CD14-positive monocyte (primary cell): ENCODE results near the gene FGF4. TPM values are rescaled to one million over a fixed set of nuclear protein-coding genes. Genes with fewer than 3 reads are reported as not detected.

Source experiments
- DNase-seq, 3 donors: peaks; one replicate each; pipeline ENCODE4 v3.0.0-alpha.2; 2011 to 2022
- H2AFZ ChIP-seq: 2 replicates; pipeline ENCODE4 v1.6.0; 2012; ENCODE audit warnings: mild to moderate bottlenecking, low read depth, low read length, inconsistent platforms; ENCODE audit not compliant: insufficient read depth, poor library complexity, severe bottlenecking
- H3K27ac ChIP-seq, 2 donors: 1 replicate in 1 of 2; 2 replicates in 1 of 2; pipeline ENCODE4 v1.5.1; 2012 to 2013; ENCODE audit warnings: low read length in 2 of 2, control low read depth in 1 of 2, inconsistent platforms in 1 of 2, low read depth in 1 of 2, mild to moderate bottlenecking in 1 of 2
- H3K27me3 ChIP-seq, 2 donors: one replicate each; pipeline versions ENCODE4 v1.6.0 to v1.6.1; 2011 to 2013; ENCODE audit warnings: low read length in 2 of 2; ENCODE audit not compliant: control insufficient read depth in 2 of 2, insufficient read depth in 2 of 2
- H3K36me3 ChIP-seq, 2 donors: replicated peaks in 1 of 2; 1 replicate in 1 of 2; 2 replicates in 1 of 2; pipeline versions ENCODE4 v1.5.1 to v1.6.1; 2012 to 2013; ENCODE audit warnings: low read length in 2 of 2, control low read depth in 1 of 2, inconsistent platforms in 1 of 2, mild to moderate bottlenecking in 1 of 2; ENCODE audit not compliant: insufficient read depth in 2 of 2, control insufficient read depth in 1 of 2
- H3K4me1 ChIP-seq, 2 donors: 1 replicate in 1 of 2; 2 replicates in 1 of 2; pipeline versions ENCODE4 v1.5.1 to v1.6.1; 2012 to 2013; ENCODE audit warnings: low read length in 2 of 2, control low read depth in 1 of 2, inconsistent platforms in 1 of 2, mild to moderate bottlenecking in 1 of 2, moderate library complexity in 1 of 2; ENCODE audit not compliant: insufficient read depth in 2 of 2, control insufficient read depth in 1 of 2
- H3K4me2 ChIP-seq: replicated peaks from 2 replicates; pipeline ENCODE3; 2012; ENCODE audit warnings: low read length, moderate library complexity, mild to moderate bottlenecking; ENCODE audit not compliant: poor library complexity, severe bottlenecking; ENCODE audit errors: extremely low read depth
- H3K4me3 ChIP-seq, 3 experiments: fragments of 200-600 bp in 1 of 3; sonication (generic) in 1 of 3; replicated peaks in 1 of 3; 1 replicate in 2 of 3; 2 replicates in 1 of 3; pipeline ENCODE4 v1.5.1; 2011 to 2013; ENCODE audit warnings: low read length in 3 of 3, mild to moderate bottlenecking in 3 of 3, control low read depth in 2 of 3, low read depth in 2 of 3, inconsistent platforms in 1 of 3, moderate library complexity in 1 of 3
- H3K79me2 ChIP-seq: 2 replicates; pipeline ENCODE4 v1.6.0; 2012; ENCODE audit warnings: mild to moderate bottlenecking, control low read depth, inconsistent platforms, low read length, moderate library complexity; ENCODE audit not compliant: insufficient read depth
- H3K9ac ChIP-seq: 2 replicates; pipeline ENCODE4 v1.6.0; 2017; ENCODE audit warnings: low read length, mild to moderate bottlenecking; ENCODE audit not compliant: insufficient read depth, poor library complexity, severe bottlenecking
- H3K9me3 ChIP-seq, 2 donors: replicated peaks in 1 of 2; 1 replicate in 1 of 2; 2 replicates in 1 of 2; pipeline versions ENCODE4 v1.5.1 to v1.6.1; 2012 to 2013; ENCODE audit warnings: low read length in 2 of 2, control low read depth in 1 of 2; ENCODE audit not compliant: control insufficient read depth in 1 of 2, insufficient read depth in 1 of 2
- H4K20me1 ChIP-seq: 2 replicates; pipeline ENCODE4 v1.6.0; 2012; ENCODE audit warnings: mild to moderate bottlenecking, low read length, control low read depth, moderate library complexity; ENCODE audit not compliant: insufficient read depth
- H3K27ac Mint-ChIP-seq, 7 donors: one replicate each; pipeline ENCODE4 v1.8.0; 2020; ENCODE audit warnings: mild to moderate bottlenecking in 7 of 7, mixed read lengths in 7 of 7, moderate library complexity in 6 of 7, inconsistent platforms in 2 of 7
- H3K27me3 Mint-ChIP-seq, 3 donors: one replicate each; pipeline ENCODE4 v1.8.0; 2021 to 2022; ENCODE audit warnings: low read depth in 3 of 3, mild to moderate bottlenecking in 3 of 3, mixed read lengths in 3 of 3, moderate library complexity in 3 of 3, inconsistent platforms in 1 of 3
- H3K36me3 Mint-ChIP-seq, 2 donors: one replicate each; pipeline ENCODE4 v1.8.0; 2020; ENCODE audit warnings: mixed read lengths in 2 of 2, inconsistent platforms in 1 of 2, mild to moderate bottlenecking in 1 of 2
- H3K4me1 Mint-ChIP-seq: one replicate; pipeline ENCODE4 v1.8.0; 2020; ENCODE audit warnings: mild to moderate bottlenecking, mixed read lengths
- H3K4me3 Mint-ChIP-seq, 2 donors: one replicate each; pipeline ENCODE4 v1.8.0; 2020; ENCODE audit warnings: mild to moderate bottlenecking in 2 of 2, mixed read lengths in 2 of 2, moderate library complexity in 1 of 2
- H3K9me3 Mint-ChIP-seq, 7 donors: one replicate each; pipeline ENCODE4 v1.8.0; 2020 to 2022; ENCODE audit warnings: mixed read lengths in 7 of 7, mild to moderate bottlenecking in 6 of 7, moderate library complexity in 6 of 7, inconsistent platforms in 2 of 7
- CTCF ChIP-seq: fragments of 200-600 bp; IDR thresholded peaks from one replicate; pipeline ENCODE4 v1.8.0; 2022; ENCODE audit warnings: antibody characterized with exemption, mild to moderate bottlenecking
- WGBS: methylation state at CpG from one replicate; pipeline ENCODE4 v1.1.5; 2013; ENCODE audit warnings: missing lambda C conversion rate; ENCODE audit not compliant: insufficient coverage; 5-methylcytosine and 5-hydroxymethylcytosine counted together
- intact Hi-C, 2 donors: fragments of 100-400 bp; cut with micrococcal nuclease; formaldehyde crosslinking; loops; one replicate each; pipeline versions ENCODE4 v1.15.0 to v1.15.1; 2023
- polyA plus RNA-seq, 3 donors: library from polyadenylated mRNA; depleted of rRNA in 1 of 3; unstranded in 2 of 3; stranded (reverse) in 1 of 3; fragments of 300-500 nt in 2 of 3; fragments of >200 nt in 1 of 3; fragmentation: Illumina TruSeq in 2 of 3; gene quantifications; 1 replicate in 2 of 3; 2 replicates in 1 of 3; pipeline ENCODE4 v1.2.3, GENCODE V29; 2012 to 2021

Gene FGF4
- polyA plus RNA-seq, 3 donors, result not detected

GRCh38 chr11:69812946-69813345 lies 37.8 kb upstream of the FGF4 start:
- peaks cover 6 to 26% of the 10 kb centered on the region in 2 donors for H3K27me3 ChIP-seq
- Mint-ChIP-seq H3K36me3 (no peaks in the 10 kb centered on the region), H3K27me3 (peaks cover 28 to 38% (median 30%) of the 10 kb centered on the region in 3 donors), H3K4me3 (no peak overlapping the region), H3K27ac (no peak overlapping the region), H3K4me1 (no peaks in the 10 kb centered on the region), H3K9me3 (peaks cover 0 to 2% (median 0%) of the 10 kb centered on the region in 7 donors)
- H4K20me1 ChIP-seq, result no peaks in the 10 kb centered on the region
- WGBS, result 86% methylated on average over 4 of the region's 10 CpGs
- H3K27ac ChIP-seq, result no peak overlapping the region
- TF ChIP-seq CTCF, result no peak
- H3K9ac ChIP-seq, result no peak overlapping the region
- no peak for DNase-seq
- H2AFZ ChIP-seq, result no peak overlapping the region
- no peak overlapping the region for H3K4me2 ChIP-seq
- no peaks in the 10 kb centered on the region for H3K9me3 ChIP-seq
- H3K79me2 ChIP-seq, result no peaks in the 10 kb centered on the region
- H3K36me3 ChIP-seq, result no peaks in the 10 kb centered on the region
- H3K4me3 ChIP-seq, result no peak overlapping the region
- no peaks in the 10 kb centered on the region for H3K4me1 ChIP-seq
- intact Hi-C loops, result no loop called here

GRCh38 chr11:69812256-69812655 lies 37.1 kb upstream of the FGF4 start:
- no peak overlapping the region for H2AFZ ChIP-seq
- no peak overlapping the region for H3K4me3 ChIP-seq
- H3K27ac ChIP-seq, result no peak overlapping the region
- H3K4me3 Mint-ChIP-seq, result no peak overlapping the region
- no peaks in the 10 kb centered on the region for H3K9me3 ChIP-seq
- H3K27me3 ChIP-seq, result peaks cover 2 to 19% of the 10 kb centered on the region in 2 donors
- no peak overlapping the region for H3K27ac Mint-ChIP-seq
- H3K4me1 Mint-ChIP-seq, result no peaks in the 10 kb centered on the region
- H3K9ac ChIP-seq, result no peak overlapping the region
- no peaks in the 10 kb centered on the region for H3K4me1 ChIP-seq
- intact Hi-C loops, result no loop called here
- DNase-seq, result no peak
- H3K27me3 Mint-ChIP-seq, result peaks cover 24 to 32% (median 27%) of the 10 kb centered on the region in 3 donors
- TF ChIP-seq CTCF, result no peak
- WGBS, result no CpG with 5 or more reads among the region's 7 CpGs
- no peaks in the 10 kb centered on the region for H4K20me1 ChIP-seq
- H3K36me3 Mint-ChIP-seq, result no peaks in the 10 kb centered on the region
- H3K79me2 ChIP-seq, result no peaks in the 10 kb centered on the region
- no peaks in the 10 kb centered on the region for H3K36me3 ChIP-seq
- no peak overlapping the region for H3K4me2 ChIP-seq
- peaks cover 0 to 2% (median 0%) of the 10 kb centered on the region in 7 donors for H3K9me3 Mint-ChIP-seq
